AG09319 (cell line): Measurements from ENCODE around the gene ATP8B1.
A peak's percentile ranks its signal among the peaks of the same experiment; 100 is the strongest.
"Not testable (repeated sequence)": the region's sequence is repeated elsewhere in the genome, so short reads cannot be mapped to it uniquely, and the experiment has no call there.

Source experiments
- DNase-seq: peaks from one replicate; pipeline ENCODE4 v3.0.0-alpha.2; 2010; ENCODE audit warnings: low read depth; ENCODE audit errors: extremely low read depth
- CTCF ChIP-seq: IDR thresholded peaks from 2 replicates; pipeline ENCODE4 v1.5.1; 2011; ENCODE audit warnings: low read depth, mild to moderate bottlenecking, inconsistent platforms, low read length, moderate library complexity

Gene ATP8B1

GRCh38 chr18:57832730-57833129 lies 29.6 kb upstream of the ATP8B1 start:
- DNase-seq: no peak
- TF ChIP-seq CTCF: no peak

- TF ChIP-seq CTCF: no peak
- no peak for DNase-seq
Observed at GRCh38 chr18:57831597-57832377, 28.7 kb upstream of the ATP8B1 start.

GRCh38 chr18:57827646-57828045 lies 24.5 kb upstream of the ATP8B1 start:
- DNase-seq: no peak
- no peak for TF ChIP-seq CTCF

- no peak for TF ChIP-seq CTCF
- no peak for DNase-seq
Observed at GRCh38 chr18:57826252-57826651, 23.1 kb upstream of the ATP8B1 start.

- not testable (repeated sequence) for DNase-seq
Observed at GRCh38 chr18:57820583-57820982, 17.5 kb upstream of the ATP8B1 start.

- peak; percentile 52 for DNase-seq
- no peak for TF ChIP-seq CTCF
Observed at GRCh38 chr18:57819671-57820460, 16.8 kb upstream of the ATP8B1 start.

- no peak for TF ChIP-seq CTCF
- DNase-seq: no peak
Observed at GRCh38 chr18:57819119-57819518, 16.0 kb upstream of the ATP8B1 start.
